ENCODE results near the gene NAB2.

DNA sequence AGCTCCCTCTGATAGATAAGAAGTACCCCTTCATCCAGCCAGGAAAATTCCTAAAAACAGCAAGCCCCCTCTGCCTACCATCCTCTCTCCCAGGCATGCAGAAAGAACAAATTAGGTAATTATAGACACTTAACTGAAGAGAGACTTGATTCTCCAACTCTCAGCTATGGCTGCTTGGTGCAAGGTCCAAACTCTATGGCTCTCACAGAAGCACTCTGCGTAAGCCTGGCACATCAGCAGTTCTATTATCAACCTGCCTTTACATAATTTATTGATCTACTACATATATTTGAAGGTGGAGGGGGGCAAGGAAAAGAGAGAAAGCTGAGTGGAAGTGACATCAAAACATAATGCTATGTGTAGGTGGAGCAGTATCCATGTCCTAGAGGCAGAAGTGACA, 37.9 kb upstream of the NAB2 start:
- TF ChIP-seq, protein P1, sequence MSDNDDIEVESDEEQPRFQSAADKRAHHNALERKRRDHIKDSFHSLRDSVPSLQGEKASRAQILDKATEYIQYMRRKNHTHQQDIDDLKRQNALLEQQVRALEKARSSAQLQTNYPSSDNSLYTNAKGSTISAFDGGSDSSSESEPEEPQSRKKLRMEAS (IDR thresholded peaks at IDR 0.05) = no peak
- TF ChIP-seq, protein P2, sequence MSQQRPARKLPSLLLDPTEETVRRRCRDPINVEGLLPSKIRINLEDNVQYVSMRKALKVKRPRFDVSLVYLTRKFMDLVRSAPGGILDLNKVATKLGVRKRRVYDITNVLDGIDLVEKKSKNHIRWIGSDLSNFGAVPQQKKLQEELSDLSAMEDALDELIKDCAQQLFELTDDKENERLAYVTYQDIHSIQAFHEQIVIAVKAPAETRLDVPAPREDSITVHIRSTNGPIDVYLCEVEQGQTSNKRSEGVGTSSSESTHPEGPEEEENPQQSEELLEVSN (IDR thresholded peaks at IDR 0.05; ENCODE audit: borderline replicate concordance, low read depth) = no peak
- TF ChIP-seq CEBPB (IDR thresholded peaks at IDR 0.05) (no peak), SMC3 (IDR thresholded peaks at IDR 0.05) (no peak), POLR2A (IDR thresholded peaks at IDR 0.05; ENCODE audit: low read length) (no peak), EHMT2 (IDR thresholded peaks at IDR 0.05; ENCODE audit: low read depth) (no peak), RFX5 (IDR thresholded peaks at IDR 0.05) (no peak), NPAS2 (CRISPR knock-in tag; IDR thresholded peaks at IDR 0.05; ENCODE audit: borderline replicate concordance) (no peak)
- TF ChIP-seq, protein P3, sequence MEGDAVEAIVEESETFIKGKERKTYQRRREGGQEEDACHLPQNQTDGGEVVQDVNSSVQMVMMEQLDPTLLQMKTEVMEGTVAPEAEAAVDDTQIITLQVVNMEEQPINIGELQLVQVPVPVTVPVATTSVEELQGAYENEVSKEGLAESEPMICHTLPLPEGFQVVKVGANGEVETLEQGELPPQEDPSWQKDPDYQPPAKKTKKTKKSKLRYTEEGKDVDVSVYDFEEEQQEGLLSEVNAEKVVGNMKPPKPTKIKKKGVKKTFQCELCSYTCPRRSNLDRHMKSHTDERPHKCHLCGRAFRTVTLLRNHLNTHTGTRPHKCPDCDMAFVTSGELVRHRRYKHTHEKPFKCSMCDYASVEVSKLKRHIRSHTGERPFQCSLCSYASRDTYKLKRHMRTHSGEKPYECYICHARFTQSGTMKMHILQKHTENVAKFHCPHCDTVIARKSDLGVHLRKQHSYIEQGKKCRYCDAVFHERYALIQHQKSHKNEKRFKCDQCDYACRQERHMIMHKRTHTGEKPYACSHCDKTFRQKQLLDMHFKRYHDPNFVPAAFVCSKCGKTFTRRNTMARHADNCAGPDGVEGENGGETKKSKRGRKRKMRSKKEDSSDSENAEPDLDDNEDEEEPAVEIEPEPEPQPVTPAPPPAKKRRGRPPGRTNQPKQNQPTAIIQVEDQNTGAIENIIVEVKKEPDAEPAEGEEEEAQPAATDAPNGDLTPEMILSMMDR (IDR thresholded peaks at IDR 0.05) = no peak
- TF ChIP-seq, protein P4, sequence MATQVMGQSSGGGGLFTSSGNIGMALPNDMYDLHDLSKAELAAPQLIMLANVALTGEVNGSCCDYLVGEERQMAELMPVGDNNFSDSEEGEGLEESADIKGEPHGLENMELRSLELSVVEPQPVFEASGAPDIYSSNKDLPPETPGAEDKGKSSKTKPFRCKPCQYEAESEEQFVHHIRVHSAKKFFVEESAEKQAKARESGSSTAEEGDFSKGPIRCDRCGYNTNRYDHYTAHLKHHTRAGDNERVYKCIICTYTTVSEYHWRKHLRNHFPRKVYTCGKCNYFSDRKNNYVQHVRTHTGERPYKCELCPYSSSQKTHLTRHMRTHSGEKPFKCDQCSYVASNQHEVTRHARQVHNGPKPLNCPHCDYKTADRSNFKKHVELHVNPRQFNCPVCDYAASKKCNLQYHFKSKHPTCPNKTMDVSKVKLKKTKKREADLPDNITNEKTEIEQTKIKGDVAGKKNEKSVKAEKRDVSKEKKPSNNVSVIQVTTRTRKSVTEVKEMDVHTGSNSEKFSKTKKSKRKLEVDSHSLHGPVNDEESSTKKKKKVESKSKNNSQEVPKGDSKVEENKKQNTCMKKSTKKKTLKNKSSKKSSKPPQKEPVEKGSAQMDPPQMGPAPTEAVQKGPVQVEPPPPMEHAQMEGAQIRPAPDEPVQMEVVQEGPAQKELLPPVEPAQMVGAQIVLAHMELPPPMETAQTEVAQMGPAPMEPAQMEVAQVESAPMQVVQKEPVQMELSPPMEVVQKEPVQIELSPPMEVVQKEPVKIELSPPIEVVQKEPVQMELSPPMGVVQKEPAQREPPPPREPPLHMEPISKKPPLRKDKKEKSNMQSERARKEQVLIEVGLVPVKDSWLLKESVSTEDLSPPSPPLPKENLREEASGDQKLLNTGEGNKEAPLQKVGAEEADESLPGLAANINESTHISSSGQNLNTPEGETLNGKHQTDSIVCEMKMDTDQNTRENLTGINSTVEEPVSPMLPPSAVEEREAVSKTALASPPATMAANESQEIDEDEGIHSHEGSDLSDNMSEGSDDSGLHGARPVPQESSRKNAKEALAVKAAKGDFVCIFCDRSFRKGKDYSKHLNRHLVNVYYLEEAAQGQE (IDR thresholded peaks at IDR 0.05) = no peak

Data from A549 (cell line).